COR-L47 (cell line): ENCODE data around the gene NDRG2.
"Not testable (repeated sequence)": the region's sequence is repeated elsewhere in the genome, so short reads cannot be mapped to it uniquely, and the experiment has no call there.

Experiments
- DNase-seq: peaks from one replicate; lab custom pipeline; 2025; lab: John Stamatoyannopoulos, UW

NDRG2 gene

GRCh38 chr14:21003788-21004346, 21.0 kb downstream of the NDRG2 start:
- no peak for DNase-seq

DNA sequence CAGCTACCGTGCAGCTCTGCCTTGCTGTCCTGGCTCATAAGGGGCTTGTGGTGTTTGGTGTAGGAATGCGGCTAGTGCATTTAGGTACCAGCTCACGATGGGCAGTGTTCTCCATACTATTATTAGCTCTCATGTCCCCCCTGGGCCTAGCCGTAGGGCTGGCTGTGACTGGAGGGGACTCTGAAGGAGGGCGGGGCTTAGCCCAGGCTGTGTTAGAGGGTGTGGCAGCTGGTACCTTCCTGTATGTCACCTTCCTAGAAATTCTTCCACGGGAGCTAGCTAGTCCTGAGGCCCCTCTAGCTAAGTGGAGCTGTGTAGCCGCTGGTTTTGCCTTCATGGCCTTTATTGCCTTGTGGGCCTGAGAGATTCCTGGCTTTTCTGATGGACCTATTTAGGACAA, 23.6 kb downstream of the NDRG2 start:
- DNase-seq: no peak

DNA sequence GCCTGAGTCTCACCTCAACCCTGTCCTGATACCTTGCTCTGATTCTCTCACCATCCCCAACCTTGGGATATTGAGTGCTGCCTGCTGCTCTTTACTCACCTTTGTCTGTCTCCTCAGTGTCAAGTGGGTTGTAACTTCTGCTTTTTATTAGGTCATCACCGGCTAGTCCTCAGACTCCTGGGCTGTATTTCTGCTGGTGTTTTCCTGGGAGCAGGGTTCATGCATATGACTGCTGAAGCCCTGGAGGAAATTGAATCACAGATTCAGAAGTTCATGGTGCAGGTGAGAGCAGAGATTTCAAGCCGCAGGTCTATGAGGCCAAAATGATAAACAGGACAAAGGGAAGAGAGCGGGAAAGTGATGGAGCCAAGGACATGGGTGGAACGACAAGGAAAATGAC, 25.3 kb downstream of the NDRG2 start:
- no peak for DNase-seq

DNA sequence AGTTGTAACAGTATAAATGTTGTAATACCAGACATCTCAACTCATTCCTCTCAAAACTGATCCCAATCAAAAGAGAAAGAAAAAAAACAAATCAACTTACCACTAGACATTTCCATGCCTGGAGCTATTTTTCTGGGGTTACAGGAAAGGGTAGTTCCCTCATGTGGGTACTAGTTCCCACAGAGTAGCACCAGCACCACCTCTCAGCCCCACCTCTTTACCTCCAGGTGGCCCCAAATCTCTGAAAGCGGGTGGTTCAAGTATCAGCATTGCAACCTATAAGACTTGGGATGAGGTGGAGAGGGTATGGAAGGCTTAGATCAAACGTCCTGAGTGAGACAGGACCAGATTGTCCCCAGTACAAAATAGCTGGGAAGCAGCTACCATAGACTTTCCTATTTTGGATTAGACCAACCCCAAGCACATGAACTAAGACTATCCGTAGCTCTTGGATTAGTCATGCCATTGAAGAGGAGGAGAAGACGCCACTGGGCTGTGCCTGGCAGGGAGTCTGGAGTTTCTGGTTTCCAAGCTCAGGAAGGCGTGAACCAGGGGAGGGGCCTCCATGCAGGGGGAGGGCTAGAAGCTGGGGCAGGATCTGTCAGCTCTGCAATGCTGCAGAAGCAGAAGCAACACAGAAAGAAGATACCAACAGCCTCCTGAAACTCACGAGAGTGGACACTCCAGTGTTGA, 26.0 kb downstream of the NDRG2 start, which contains the start of gene SLC39A2:
SLC39A2 (plus strand) TSS at position 620 of the 693 bp plus-strand sequence. CDS start 154 bp downstream, outside the sequence.
- DNase-seq: no peak

GRCh38 chr14:20998139-20998538, 26.7 kb downstream of the NDRG2 start:
- DNase-seq: no peak

- no peak for DNase-seq
These were observed 27.3 kb downstream of the NDRG2 start for GRCh38 chr14:20997564-20997963.

GRCh38 chr14:20997115-20997514, 27.7 kb downstream of the NDRG2 start:
- no peak for DNase-seq

DNA sequence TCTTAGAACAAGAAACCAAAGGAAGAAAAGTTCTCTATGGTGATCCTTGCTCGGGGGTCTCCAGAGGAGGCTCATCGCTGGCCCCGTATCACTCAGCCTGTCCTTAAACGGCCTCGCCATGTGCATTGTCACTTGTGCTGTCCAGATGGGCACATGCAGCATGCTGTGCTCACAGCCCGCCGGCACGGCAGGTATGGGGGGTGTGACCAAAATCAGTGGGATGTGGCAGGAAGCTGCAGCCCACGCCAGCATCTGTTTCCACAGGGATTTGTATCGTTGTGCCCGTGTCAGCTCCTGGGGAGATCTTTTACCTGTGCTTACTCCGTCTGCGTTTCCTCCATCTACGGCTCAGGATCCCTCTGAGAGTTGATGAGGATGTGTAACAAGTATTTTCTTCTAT, 28.3 kb downstream of the NDRG2 start:
- no peak for DNase-seq

GRCh38 chr14:20989787-20990600, 34.9 kb downstream of the NDRG2 start, which contains the start of gene METTL17:
Gene METTL17, plus strand, starts transcription at chr14:20989980. Its CDS starts 23 bp downstream, at chr14:20990003.
- DNase-seq: peak; percentile 90

DNA sequence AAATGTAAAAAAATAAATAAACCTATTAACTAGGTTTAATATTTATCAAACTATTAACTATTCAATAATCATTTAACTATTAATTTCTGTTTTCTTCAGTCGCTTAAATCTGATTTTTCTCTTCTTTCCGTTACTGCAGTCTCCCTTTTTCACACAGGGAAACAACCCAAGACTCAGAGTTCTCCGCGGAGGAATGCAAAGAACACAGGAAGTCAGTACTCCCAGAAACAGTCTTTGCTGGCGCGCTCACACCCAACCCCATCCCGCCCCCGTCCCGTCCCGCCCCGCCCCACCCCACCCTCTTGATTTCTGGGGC, 35.4 kb downstream of the NDRG2 start:
- DNase-seq: no peak

GRCh38 chr14:20988717-20989470, 36.0 kb downstream of the NDRG2 start:
- DNase-seq: no peak

DNA sequence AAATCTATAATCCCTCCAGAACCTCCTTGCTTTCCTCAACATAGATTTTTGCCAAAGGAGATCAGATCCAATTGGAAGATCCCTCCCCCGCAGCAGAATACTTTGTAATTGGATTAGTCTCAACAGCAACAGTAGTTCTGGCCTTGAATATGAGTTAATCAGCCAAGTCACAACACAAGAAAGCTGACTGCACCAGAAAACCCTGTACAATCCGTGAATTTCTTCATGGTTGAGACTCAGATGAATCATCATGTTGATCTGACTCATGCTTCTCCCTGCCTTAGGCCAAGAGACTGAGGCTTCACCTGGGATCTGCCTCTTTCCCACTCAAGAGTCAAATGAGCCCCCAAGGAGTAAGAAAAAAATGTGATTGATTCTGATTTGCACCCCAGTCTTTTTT, 38.0 kb downstream of the NDRG2 start:
- no peak for DNase-seq

DNA sequence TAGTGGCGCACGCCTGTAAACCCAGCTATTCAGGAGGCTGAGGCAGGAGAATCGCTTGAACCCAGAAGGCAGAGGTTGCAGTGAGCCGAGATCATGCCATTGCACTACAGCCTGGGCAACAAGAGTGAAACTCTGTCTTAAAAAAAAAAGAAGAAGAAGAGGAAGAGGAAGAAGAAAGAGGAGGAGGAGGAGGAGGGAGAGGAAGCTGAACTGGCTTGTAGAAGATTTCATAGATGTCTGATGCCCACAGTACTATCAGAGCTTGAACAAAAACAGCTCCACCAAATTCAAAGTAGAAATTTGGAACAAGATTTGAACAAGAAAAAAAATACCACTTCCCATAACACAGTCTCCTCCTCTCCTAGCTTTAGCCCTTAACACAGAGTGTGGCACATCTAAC, 39.2 kb downstream of the NDRG2 start:
- not testable (repeated sequence) for DNase-seq

DNA sequence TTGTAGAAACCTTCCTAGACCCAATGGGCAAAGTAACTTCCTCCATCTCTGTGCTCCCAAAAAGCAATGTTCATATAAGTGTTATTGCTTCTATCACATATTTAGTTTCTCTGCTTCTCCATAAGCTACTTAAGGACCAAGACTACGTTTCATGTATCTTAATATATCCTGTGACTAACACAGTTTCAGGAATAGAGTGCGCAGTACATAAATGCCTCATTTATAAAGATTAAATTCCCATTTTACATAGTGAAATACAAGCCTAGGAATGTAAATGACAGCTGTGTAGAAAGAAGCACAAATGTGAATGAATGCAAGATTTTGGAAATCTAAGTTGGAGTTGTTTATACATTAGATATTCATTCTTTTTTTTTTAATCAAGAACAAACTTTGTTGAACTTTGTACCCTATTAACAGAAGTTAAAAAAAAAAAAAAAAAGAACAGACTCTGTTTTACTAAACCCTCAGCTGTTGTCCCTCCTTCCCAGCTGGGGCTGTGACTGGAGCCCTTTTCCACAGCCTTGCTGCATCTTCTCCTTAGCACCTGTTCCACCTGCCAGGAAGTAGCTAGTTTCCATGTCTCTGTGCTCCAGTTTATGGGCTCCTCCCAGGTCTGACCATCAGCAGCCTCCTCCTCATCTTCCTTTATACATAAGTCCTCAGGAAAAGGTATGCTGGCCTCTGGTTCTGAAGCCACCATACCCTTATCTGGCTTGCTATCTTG, 42.1 kb downstream of the NDRG2 start:
- no peak for DNase-seq

DNA sequence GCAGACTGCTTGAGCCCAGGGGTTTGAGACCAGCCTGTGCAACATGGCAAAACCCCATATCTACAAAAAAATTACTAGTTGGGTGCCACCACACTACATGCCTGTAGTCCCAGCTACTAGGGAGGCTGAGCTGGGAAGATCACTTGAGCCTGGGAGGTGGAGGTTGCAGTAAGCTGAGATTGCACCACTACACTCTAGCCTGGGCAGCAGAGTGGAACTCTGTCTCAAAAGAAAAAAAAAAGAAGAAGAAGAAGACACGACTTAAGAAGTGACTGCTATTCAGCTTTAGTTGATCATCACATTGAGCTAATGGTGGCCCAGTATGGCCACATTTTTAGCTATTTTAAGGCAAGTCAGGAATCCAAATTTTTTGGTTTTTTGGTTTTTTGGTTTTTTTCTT, 44.0 kb downstream of the NDRG2 start:
- no peak for DNase-seq

DNA sequence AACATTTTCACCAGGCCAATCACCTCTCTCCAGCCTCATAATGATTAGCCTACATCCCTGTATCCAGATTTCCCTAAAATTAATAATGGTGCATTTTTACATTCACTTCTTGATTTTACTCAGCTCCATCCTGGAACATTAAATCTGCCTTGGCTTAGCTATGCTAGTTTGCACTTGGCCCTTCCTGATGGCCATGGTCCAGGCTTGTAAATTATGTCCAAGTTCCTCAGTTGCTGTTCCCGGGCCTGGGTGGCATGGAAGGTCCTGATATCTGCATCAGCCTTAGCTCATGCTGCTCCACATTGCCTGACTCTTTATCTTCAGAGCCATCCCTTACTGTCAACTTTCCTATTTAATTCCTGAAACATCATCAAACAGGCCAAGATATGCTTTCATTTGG, 46.2 kb downstream of the NDRG2 start:
- DNase-seq: no peak

DNA sequence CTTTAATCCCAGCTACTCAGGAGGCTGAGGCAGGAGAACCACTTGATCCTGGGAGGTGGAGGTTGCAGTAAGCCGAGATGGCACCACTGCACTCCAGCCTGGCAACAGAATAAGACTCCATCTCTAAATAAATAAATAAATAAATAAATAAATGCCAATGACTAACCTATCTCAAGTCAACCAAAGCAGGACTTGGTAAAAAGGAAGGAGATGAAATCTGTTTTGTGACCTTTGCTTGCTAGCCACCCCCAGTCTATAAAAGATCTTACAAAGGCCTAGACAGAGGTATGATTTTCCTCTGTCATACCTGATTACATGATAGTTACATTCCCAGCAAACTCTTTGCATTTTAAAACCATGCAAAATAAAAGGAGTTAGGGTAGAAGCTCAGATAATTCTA, 48.6 kb downstream of the NDRG2 start:
- no peak for DNase-seq

- no peak for DNase-seq
These were observed 51.4 kb downstream of the NDRG2 start for GRCh38 chr14:20973501-20973900.

- no peak for DNase-seq
These were observed 53.2 kb downstream of the NDRG2 start for GRCh38 chr14:20971705-20972021.

- peak; percentile 36 for DNase-seq
These were observed 53.7 kb downstream of the NDRG2 start for GRCh38 chr14:20970983-20971704.

DNA sequence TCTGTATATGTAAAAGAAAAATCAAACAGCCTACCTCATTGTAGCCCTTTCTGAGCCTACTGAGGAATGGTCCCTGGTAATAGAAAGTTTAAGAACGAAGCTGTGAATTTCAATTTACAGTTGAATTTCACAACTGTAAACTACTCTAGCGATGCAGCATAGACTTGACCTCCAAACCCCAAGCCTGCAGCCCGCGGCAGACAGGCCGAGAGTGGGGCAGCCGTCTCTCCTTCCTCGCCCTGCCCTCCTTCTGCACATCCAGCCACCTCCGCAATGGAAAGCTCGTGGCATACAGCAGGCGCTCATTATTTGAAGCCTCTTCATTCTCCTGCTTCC, 54.2 kb downstream of the NDRG2 start:
- DNase-seq: no peak
